GM04504 (cell line): ENCODE results near the gene KLHL2.

Experiments
- DNase-seq: peaks from one replicate; pipeline ENCODE4 v3.0.0-alpha.2; 2012; ENCODE audit warnings: low read depth

KLHL2 gene

DNA sequence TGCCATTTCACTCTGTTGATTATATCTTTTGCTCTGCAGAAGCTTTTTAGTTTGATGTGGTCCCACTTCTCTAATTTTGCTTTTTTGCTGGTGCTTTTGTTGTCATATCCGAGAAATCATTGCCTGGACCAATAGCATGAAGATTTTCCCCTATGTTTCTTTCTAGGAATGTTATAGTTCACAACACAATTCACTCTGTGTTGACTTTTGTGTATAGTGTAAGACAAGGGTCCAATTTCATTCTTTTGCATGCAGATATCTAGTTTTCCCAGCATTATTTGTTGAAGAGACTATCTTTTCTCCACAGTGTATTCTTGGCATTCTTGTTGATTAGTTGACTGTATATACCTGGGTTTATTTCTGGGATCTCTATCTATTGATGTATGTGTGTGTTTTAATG, 163.2 kb downstream of the KLHL2 start:
- DNase-seq, result no peak
